ENCODE measurements around the gene WDR33. TPM values are rescaled to one million over a fixed set of nuclear protein-coding genes. Genes with fewer than 3 reads are reported as not detected.

WDR33 gene
- total RNA-seq, 4 donors from 2014 or later: 35.2 to 48.0 (median 36.6) TPM

DNA sequence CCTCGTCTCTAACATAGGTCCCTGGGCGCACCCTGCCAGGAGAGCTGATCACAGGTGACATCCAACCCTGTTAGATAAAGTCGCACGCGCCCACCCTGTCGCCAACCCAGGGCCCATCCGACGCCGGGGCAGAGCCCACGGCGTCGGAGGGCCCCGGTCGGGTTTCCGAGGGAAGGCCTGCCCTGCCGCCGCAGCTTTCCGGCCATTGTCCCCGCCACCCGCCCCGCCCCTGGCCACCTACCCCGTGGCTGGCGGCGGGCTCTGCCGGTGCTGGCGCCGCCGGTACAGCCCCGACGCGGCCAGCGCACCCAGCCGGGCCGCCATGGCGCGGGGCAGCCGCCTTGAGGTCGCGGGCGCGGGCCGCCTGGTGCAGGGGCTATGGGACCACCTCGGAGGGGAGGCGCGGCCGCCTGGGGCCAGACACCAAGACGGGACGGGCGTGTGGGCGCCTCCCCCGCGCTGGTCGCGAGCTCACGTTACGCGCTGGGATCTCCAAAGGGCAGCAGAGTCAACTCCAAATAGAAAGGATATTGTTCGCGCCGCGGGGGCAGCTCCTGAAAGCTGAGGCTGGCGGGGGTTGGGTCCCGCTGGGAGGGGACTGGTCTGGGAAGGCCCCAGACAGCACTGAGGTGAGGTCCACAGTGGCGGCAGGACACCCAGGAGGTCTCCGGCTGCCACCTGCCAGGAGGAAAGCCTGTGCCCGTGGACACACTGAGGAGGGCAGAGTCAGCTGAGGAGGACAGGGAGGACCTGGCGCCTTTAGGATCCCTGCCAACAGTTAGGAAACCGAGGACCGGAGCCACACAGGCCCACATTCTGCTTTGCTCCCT, 146.7 kb downstream of the WDR33 start:
- Histone ChIP-seq H3K4me1 (peaks cover 14 to 45% (median 28%) of the 10 kb centered on the region in 4 donors), H3K4me3 (peak overlapping the region in 3 of 4 donors; percentile 17 to 33 (median 29)), H3K27ac (peak overlapping the region; percentile 54 to 84 (median 74)), H3K27me3 (peaks cover 61% of the 10 kb centered on the region), H3K36me3 (no peaks in the 10 kb centered on the region), H3K9me3 (no peaks in the 10 kb centered on the region)
- TF ChIP-seq POLR2AphosphoS5 (IDR thresholded peaks at IDR 0.05) (no peak), EP300 (IDR thresholded peaks at IDR 0.05; ENCODE audit: low read depth) (no peak), POLR2A (IDR thresholded peaks at IDR 0.05) (no peak)
- TF ChIP-seq, protein P1, sequence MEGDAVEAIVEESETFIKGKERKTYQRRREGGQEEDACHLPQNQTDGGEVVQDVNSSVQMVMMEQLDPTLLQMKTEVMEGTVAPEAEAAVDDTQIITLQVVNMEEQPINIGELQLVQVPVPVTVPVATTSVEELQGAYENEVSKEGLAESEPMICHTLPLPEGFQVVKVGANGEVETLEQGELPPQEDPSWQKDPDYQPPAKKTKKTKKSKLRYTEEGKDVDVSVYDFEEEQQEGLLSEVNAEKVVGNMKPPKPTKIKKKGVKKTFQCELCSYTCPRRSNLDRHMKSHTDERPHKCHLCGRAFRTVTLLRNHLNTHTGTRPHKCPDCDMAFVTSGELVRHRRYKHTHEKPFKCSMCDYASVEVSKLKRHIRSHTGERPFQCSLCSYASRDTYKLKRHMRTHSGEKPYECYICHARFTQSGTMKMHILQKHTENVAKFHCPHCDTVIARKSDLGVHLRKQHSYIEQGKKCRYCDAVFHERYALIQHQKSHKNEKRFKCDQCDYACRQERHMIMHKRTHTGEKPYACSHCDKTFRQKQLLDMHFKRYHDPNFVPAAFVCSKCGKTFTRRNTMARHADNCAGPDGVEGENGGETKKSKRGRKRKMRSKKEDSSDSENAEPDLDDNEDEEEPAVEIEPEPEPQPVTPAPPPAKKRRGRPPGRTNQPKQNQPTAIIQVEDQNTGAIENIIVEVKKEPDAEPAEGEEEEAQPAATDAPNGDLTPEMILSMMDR (IDR thresholded peaks at IDR 0.05): no peak
- peak; percentile 7 for DNase-seq
- intact Hi-C loops (cut with DNase I; ENCODE audit: low total_unique reads) (no loop called here), in situ Hi-C loops (cut with MboI; ENCODE audit: low pct_ligation_motif_present in 1 of 4, low pct_unique_long_range_greater_than_20kb in 1 of 4, low sequenced_read_pairs in 3 of 4) (no loop called here)
- WGBS, 2 donors (ENCODE audit: low coverage in 1 of 2): 32% methylated on average over 40 of the region's 69 CpGs; no CpG with 5 or more reads in 1 of the 2 donors

- intact Hi-C loops (cut with DNase I; ENCODE audit: low total_unique reads) (no loop called here), in situ Hi-C loops (cut with MboI; ENCODE audit: low pct_ligation_motif_present in 1 of 4, low pct_unique_long_range_greater_than_20kb in 1 of 4, low sequenced_read_pairs in 3 of 4) (no loop called here)
- TF ChIP-seq EP300 (IDR thresholded peaks at IDR 0.05; ENCODE audit: low read depth): no peak
- no peak for TF ChIP-seq POLR2AphosphoS5 (IDR thresholded peaks at IDR 0.05)
- no peak for TF ChIP-seq POLR2A (IDR thresholded peaks at IDR 0.05)
- TF ChIP-seq, protein P1 (IDR thresholded peaks at IDR 0.05): no peak
- peak; percentile 4 for DNase-seq
- Histone ChIP-seq H3K4me1 (peaks cover 20 to 49% (median 29%) of the 10 kb centered on the region in 4 donors), H3K4me3 (peak overlapping the region in 3 of 4 donors; percentile 17 to 33 (median 29)), H3K36me3 (no peaks in the 10 kb centered on the region), H3K9me3 (no peaks in the 10 kb centered on the region), H3K27ac (peak overlapping the region; percentile 54 to 84 (median 74)), H3K27me3 (peaks cover 54% of the 10 kb centered on the region)
- 65% methylated on average over 6 of the region's 6 CpGs; no CpG with 5 or more reads in 1 of the 2 donors for WGBS, 2 donors (ENCODE audit: low coverage in 1 of 2)
These were observed 147.4 kb downstream of the WDR33 start for GRCh38 chr2:127663566-127664064.

GRCh38 chr2:127662937-127663565, 147.9 kb downstream of the WDR33 start:
- Histone ChIP-seq H3K9me3 (no peaks in the 10 kb centered on the region), H3K4me1 (peaks cover 20 to 49% (median 31%) of the 10 kb centered on the region in 4 donors), H3K4me3 (peak overlapping the region in 1 of 4 donors; percentile 33), H3K36me3 (no peaks in the 10 kb centered on the region), H3K27ac (peak overlapping the region; percentile 54 to 84 (median 74)), H3K27me3 (peaks cover 49% of the 10 kb centered on the region)
- 87% methylated on average over 5 of the region's 9 CpGs; no CpG with 5 or more reads in 1 of the 2 donors for WGBS, 2 donors (ENCODE audit: low coverage in 1 of 2)
- DNase-seq: peak; percentile 6
- in situ Hi-C loops (cut with MboI; ENCODE audit: low pct_ligation_motif_present in 1 of 4, low pct_unique_long_range_greater_than_20kb in 1 of 4, low sequenced_read_pairs in 3 of 4) (no loop called here), intact Hi-C loops (cut with DNase I; ENCODE audit: low total_unique reads) (no loop called here)
- TF ChIP-seq POLR2A (IDR thresholded peaks at IDR 0.05): no peak
- TF ChIP-seq, protein P1 (IDR thresholded peaks at IDR 0.05): no peak
- no peak for TF ChIP-seq EP300 (IDR thresholded peaks at IDR 0.05; ENCODE audit: low read depth)
- peak in 2 of 3 donors; percentile 28 to 50 for TF ChIP-seq POLR2AphosphoS5 (IDR thresholded peaks at IDR 0.05)

DNA sequence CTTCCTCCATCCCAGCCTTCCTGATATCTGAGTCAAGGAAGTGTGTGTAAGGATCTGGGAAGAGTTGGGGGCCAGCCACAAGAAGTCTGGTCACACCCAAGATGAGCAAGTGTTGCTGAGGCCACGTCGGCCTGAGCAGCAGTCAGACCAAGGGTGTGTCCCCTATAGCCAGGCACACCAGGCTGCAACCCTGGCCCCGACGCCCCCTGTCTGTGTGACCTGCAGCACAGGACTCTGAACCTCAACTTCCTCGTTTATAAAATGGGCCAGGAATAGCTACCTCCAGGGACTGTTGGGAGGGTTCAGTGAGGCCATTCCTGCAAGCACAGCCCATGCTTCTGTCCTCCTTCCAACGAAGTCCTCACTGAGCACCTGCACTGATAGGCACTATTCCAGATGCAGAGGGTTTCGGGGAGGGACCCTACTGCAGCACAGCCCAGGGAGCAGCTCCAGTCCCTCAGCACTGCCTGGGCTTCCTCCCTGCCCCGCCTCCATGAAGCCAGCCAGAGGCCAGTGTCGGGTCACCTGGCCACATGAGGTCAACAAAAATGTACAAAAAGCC, 148.9 kb downstream of the WDR33 start:
- Histone ChIP-seq H3K4me1 (peaks cover 21 to 49% (median 35%) of the 10 kb centered on the region in 4 donors), H3K4me3 (no peak overlapping the region), H3K9me3 (no peaks in the 10 kb centered on the region), H3K27ac (peak overlapping the region; percentile 81 to 91 (median 86)), H3K36me3 (no peaks in the 10 kb centered on the region), H3K27me3 (peaks cover 40% of the 10 kb centered on the region)
- in situ Hi-C loops (cut with MboI; ENCODE audit: low pct_ligation_motif_present in 1 of 4, low pct_unique_long_range_greater_than_20kb in 1 of 4, low sequenced_read_pairs in 3 of 4) (no loop called here), intact Hi-C loops (cut with DNase I; ENCODE audit: low total_unique reads) (no loop called here)
- DNase-seq: peak; percentile 10
- TF ChIP-seq, protein P1 (IDR thresholded peaks at IDR 0.05): no peak
- no peak for TF ChIP-seq POLR2AphosphoS5 (IDR thresholded peaks at IDR 0.05)
- TF ChIP-seq EP300 (IDR thresholded peaks at IDR 0.05; ENCODE audit: low read depth): no peak
- no peak for TF ChIP-seq POLR2A (IDR thresholded peaks at IDR 0.05)
- 30 to 52% methylated on average over 2 to 9 of the region's 9 CpGs for WGBS, 2 donors (ENCODE audit: low coverage in 1 of 2)
